Heart right ventricle (tissue), 16 donors: ENCODE results near the gene LAMA2. TPM values are rescaled to one million over a fixed set of nuclear protein-coding genes. Genes with fewer than 3 reads are reported as not detected.
A peak's percentile ranks its signal among the peaks of the same experiment; 100 is the strongest.
"Not testable (repeated sequence)": the region's sequence is repeated elsewhere in the genome, so short reads cannot be mapped to it uniquely, and the experiment has no call there.

Experiments used
- ATAC-seq, 8 donors: fragments of 200-7000 bp; cut with Tn5 transposase; one replicate each; pipeline ENCODE4 v1.9.1; 2020; ENCODE audit warnings: mild to moderate bottlenecking in 8 of 8, moderate library complexity in 8 of 8, moderate number of reproducible peaks in 1 of 8
- DNase-seq, 2 donors: peaks; one replicate each; pipeline ENCODE4 v3.0.0-alpha.2; 2020
- H3K27ac ChIP-seq, 10 donors: fragments of 200-600 bp; sonication (generic) in 2 of 10; one replicate each; pipeline versions ENCODE4 v1.5.0 to v1.8.0; 2020 to 2022; ENCODE audit warnings: mild to moderate bottlenecking in 3 of 10
- H3K27me3 ChIP-seq, 7 donors: fragments of 200-600 bp; one replicate each; pipeline ENCODE4 v1.8.0; 2021 to 2022; ENCODE audit warnings: mild to moderate bottlenecking in 2 of 7
- H3K36me3 ChIP-seq, 9 donors: fragments of 200-600 bp; sonication (generic) in 1 of 9; one replicate each; pipeline versions ENCODE4 v1.5.0 to v1.8.0; 2020 to 2022; ENCODE audit warnings: mild to moderate bottlenecking in 2 of 9
- H3K4me1 ChIP-seq, 9 donors: fragments of 200-600 bp; sonication (generic) in 1 of 9; one replicate each; pipeline versions ENCODE4 v1.5.0 to v1.8.0; 2020 to 2022; ENCODE audit warnings: mild to moderate bottlenecking in 4 of 9
- H3K4me3 ChIP-seq, 10 donors: fragments of 200-600 bp; sonication (generic) in 2 of 10; one replicate each; pipeline versions ENCODE4 v1.5.0 to v1.8.0; 2020 to 2022; ENCODE audit warnings: mild to moderate bottlenecking in 7 of 10, moderate library complexity in 2 of 10
- H3K9me3 ChIP-seq, 11 donors: fragments of 200-600 bp in 10 of 11; sonication (generic) in 2 of 11; one replicate each; pipeline versions ENCODE4 v1.5.0 to v1.8.0; 2013 to 2022; ENCODE audit warnings: mild to moderate bottlenecking in 2 of 11, control low read depth in 1 of 11, moderate library complexity in 1 of 11
- CTCF ChIP-seq, 9 donors: fragments of 200-600 bp; sonication (generic) in 2 of 9; IDR thresholded peaks; one replicate each; pipeline versions ENCODE4 v1.5.0 to v1.8.0; 2021 to 2022; ENCODE audit warnings: antibody characterized with exemption in 9 of 9, mild to moderate bottlenecking in 5 of 9, moderate library complexity in 1 of 9
- WGBS, 2 donors: extraction: QIAGEN DNeasy Blood & Tissue Kit; methylation state at CpG; one replicate each; pipeline ENCODE4 v1.1.7; 2013; ENCODE audit warnings: inconsistent platforms in 1 of 2; 5-methylcytosine and 5-hydroxymethylcytosine counted together
- intact Hi-C, 10 donors: fragments of 100-400 bp; cut with DNase I; formaldehyde crosslinking; loops; one replicate each; pipeline versions ENCODE4 v1.11.1 to v1.14.2; 2022
- polyA plus RNA-seq, 2 donors: library from polyadenylated mRNA; stranded (reverse); fragments of 200-250 nt; gene quantifications; one replicate each; pipeline ENCODE4 v1.2.3, GENCODE V29; 2013
- total RNA-seq, 10 donors: library from RNA; stranded (reverse); fragmentation: NEBNext Ultra II Directional in 3 of 10; extraction: Animal tissue kit (Norgen Biotek cat#: 25700) in 3 of 10; gene quantifications; one replicate each; pipeline versions ENCODE4 v1.2.1 to v1.2.4, GENCODE V29; 2021 to 2023
- donor health status: Arrhythmogenic right ventricular cardiomyopathy.
- donor health status: ischemic (EF 13 %, LVEDD 7.1; RV severe dilation, severe dysfunction).
- donor health status: healthy with polysubstance abuse.
- donor health status: DM: no; HTN: yes; CAD: no.
- donor health status: DM: no; HTN: no; CAD: no.
- donor health status: ischemic (EF 25% LVEDD 6.9; RV normal size, moderate dysfunction).
- donor health status: ischemic (EF 25% LVEDD 5.7; RV mildly dilated, moderate dysfunction).
- donor health status: healthy.
- donor health status: DM: yes; HTN: yes; CAD: no.
- donor health status: Ischemic cardiomyopathy.
- donor health status: ischemic (EF 35%, LVEDD 5.7; RV mildly dilated, moderate dysfunction).
- donor health status: nonischemic (EF 11% LVEDD 7.7; RV severe dilation, severe dysfunction).
- donor health status: DM: yes; HTN: yes; CAD: no.
- donor health status: PGD.
- donor health status: ischemic (EF 29% LVEDD 5.4; RV normal size, mild dysfunction).
- donor health status: nonischemic (EF 23%, LVEDD 6.1; RV moderate dilation, normal function).

Gene LAMA2
- total and polyA plus RNA-seq, 12 donors = 31.1 to 293 (median 223) TPM

DNA sequence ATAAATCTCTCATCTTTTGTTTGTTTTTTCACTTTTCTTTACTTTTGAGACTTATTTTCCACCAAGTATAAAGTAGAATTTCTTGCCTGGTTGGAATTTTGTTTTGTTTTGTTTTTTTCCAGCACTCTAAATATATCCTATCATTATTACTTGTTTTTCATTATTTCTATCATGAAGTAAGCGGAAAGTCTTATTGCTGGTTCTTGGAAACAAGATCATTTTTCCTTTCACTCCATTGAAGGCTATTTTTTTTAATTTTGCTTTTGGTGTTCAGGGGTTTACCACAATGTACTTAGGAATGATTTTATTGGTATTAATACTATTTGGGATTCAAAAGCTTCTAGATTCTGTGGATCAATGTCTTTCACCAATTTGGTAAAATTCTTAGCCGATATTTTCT, 190.1 kb downstream of the LAMA2 start:
- no peak overlapping the region for H3K4me3 ChIP-seq
- DNase-seq = no peak
- H3K36me3 ChIP-seq = peaks cover 0 to 5% (median 0%) of the 10 kb centered on the region in 9 donors
- TF ChIP-seq CTCF (IDR thresholded peaks at IDR 0.05) = no peak
- H3K27ac ChIP-seq = peak overlapping the region in 2 of 10 donors; percentile 4 to 5
- H3K4me1 ChIP-seq = peaks cover 0 to 40% (median 8%) of the 10 kb centered on the region in 9 donors
- H3K9me3 ChIP-seq = no peaks in the 10 kb centered on the region
- no peak for ATAC-seq
- intact Hi-C loops = loop anchor here in 1 of 10 donors (10.0 kb wide), 1 partner anchor 182 kb away; no protein-coding TSS in a partner anchor
- WGBS, 2 donors = 94 to 97% methylated on average over 2 of the region's 2 CpGs
- H3K27me3 ChIP-seq = no peaks in the 10 kb centered on the region

- peaks cover 0 to 9% (median 0%) of the 10 kb centered on the region in 9 donors for H3K36me3 ChIP-seq
- no peaks in the 10 kb centered on the region for H3K27me3 ChIP-seq
- 42 to 45% methylated on average over 3 of the region's 3 CpGs for WGBS, 2 donors
- H3K4me1 ChIP-seq = peaks cover 0 to 40% (median 8%) of the 10 kb centered on the region in 9 donors
- ATAC-seq = no peak
- no peaks in the 10 kb centered on the region for H3K9me3 ChIP-seq
- H3K27ac ChIP-seq = peak overlapping the region in 4 of 10 donors; percentile 7 to 62 (median 20)
- H3K4me3 ChIP-seq = no peak overlapping the region
- DNase-seq = no peak
- intact Hi-C loops = loop anchor here in 1 of 10 donors (10.0 kb wide), 1 partner anchor 181 kb away; no protein-coding TSS in a partner anchor
- no peak for TF ChIP-seq CTCF (IDR thresholded peaks at IDR 0.05)
Observed at GRCh38 chr6:129073691-129074395, 190.9 kb downstream of the LAMA2 start.

DNA sequence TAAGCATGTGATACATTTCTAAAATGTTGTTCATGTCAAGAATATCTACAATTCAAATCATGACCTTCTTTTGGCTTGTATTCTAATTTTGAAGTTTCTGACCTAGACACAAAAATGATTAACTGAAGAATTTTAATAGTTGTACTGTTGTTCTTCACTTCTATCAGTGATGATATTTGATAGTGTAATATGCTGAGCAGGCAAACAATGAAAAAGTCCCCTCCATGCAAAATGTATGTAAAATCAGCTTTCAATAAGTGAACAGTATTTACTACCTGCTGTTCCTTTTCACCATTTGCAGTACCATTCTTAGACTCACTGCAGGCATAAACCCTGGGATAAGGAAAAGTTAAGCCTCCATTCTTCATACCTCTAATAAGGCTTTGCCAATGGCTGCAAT, 201.5 kb downstream of the LAMA2 start:
- no peak overlapping the region for H3K27ac ChIP-seq
- no peak for ATAC-seq
- no peaks in the 10 kb centered on the region for H3K9me3 ChIP-seq
- intact Hi-C loops = no loop called here
- no peak for TF ChIP-seq CTCF (IDR thresholded peaks at IDR 0.05)
- peaks cover 0 to 25% (median 3%) of the 10 kb centered on the region in 9 donors for H3K4me1 ChIP-seq
- peaks cover 0 to 3% (median 0%) of the 10 kb centered on the region in 9 donors for H3K36me3 ChIP-seq
- no peak for DNase-seq
- H3K4me3 ChIP-seq = no peak overlapping the region
- H3K27me3 ChIP-seq = no peaks in the 10 kb centered on the region

DNA sequence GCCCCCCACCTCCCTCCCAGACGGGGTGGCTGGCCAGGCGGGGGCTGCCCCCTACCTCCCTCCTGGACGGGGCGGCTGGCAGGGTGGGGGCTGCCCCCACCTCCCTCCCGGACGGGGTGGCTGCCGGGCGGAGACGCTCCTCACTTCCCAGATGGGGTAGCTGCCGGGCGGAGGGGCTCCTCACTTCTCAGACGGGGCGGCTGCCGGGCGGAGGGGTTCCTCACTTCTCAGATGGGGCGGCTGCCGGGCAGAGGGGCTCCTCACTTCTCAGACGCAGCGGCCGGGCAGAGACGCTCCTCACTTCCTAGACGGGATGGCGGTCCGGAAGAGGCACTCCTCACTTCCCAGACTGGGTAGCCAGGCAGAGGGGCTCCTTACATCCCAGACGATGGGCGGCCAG, 205.5 kb downstream of the LAMA2 start:
- H3K36me3 ChIP-seq, DNase-seq, H3K27me3 ChIP-seq, intact Hi-C loops, H3K9me3 ChIP-seq, ATAC-seq, H3K4me3 ChIP-seq, H3K27ac ChIP-seq: not testable (repeated sequence)
- 97% methylated on average over 24 to 26 of the region's 26 CpGs for WGBS, 2 donors
- peaks cover 0 to 25% (median 3%) of the 10 kb centered on the region in 9 donors for H3K4me1 ChIP-seq

GRCh38 chr6:129089357-129089756, 206.4 kb downstream of the LAMA2 start:
- DNase-seq (no peak), ATAC-seq (no peak)
- peaks cover 0 to 8% (median 0%) of the 10 kb centered on the region in 9 donors for H3K36me3 ChIP-seq
- H3K4me1 ChIP-seq = peaks cover 0 to 32% (median 8%) of the 10 kb centered on the region in 9 donors
- no peaks in the 10 kb centered on the region for H3K9me3 ChIP-seq
- no peak for TF ChIP-seq CTCF (IDR thresholded peaks at IDR 0.05)
- intact Hi-C loops = no loop called here
- no peak overlapping the region for H3K4me3 ChIP-seq
- no peaks in the 10 kb centered on the region for H3K27me3 ChIP-seq
- no peak overlapping the region for H3K27ac ChIP-seq
- 80 to 85% methylated on average over 1 of the region's 1 CpG for WGBS, 2 donors
